Skeletal muscle tissue (tissue), 4 donors: ENCODE measurements around the gene MIER2. TPM values are rescaled to one million over a fixed set of nuclear protein-coding genes. Genes with fewer than 3 reads are reported as not detected.
A peak's percentile ranks its signal among the peaks of the same experiment; 100 is the strongest.

Source experiments
- H3K27ac ChIP-seq: one replicate; pipeline ENCODE4 v1.7.0; 2013; ENCODE audit warnings: mild to moderate bottlenecking, low read depth, low read length, inconsistent platforms
- H3K27me3 ChIP-seq, 3 donors: one replicate each; pipeline ENCODE4 v1.7.0; 2013; ENCODE audit warnings: low read length in 3 of 3; ENCODE audit not compliant: control insufficient read depth in 3 of 3, insufficient read depth in 3 of 3
- H3K36me3 ChIP-seq, 3 donors: one replicate each; pipeline ENCODE4 v1.7.0; 2013; ENCODE audit warnings: low read length in 3 of 3; ENCODE audit not compliant: control insufficient read depth in 3 of 3, insufficient read depth in 3 of 3
- H3K4me1 ChIP-seq, 3 donors: one replicate each; pipeline ENCODE4 v1.7.0; 2013; ENCODE audit warnings: low read length in 3 of 3, mild to moderate bottlenecking in 3 of 3; ENCODE audit not compliant: control insufficient read depth in 3 of 3, insufficient read depth in 3 of 3
- H3K4me3 ChIP-seq, 3 donors: one replicate each; pipeline ENCODE4 v1.7.0; 2013; ENCODE audit warnings: low read length in 3 of 3
- H3K9ac ChIP-seq, 3 donors: one replicate each; pipeline ENCODE4 v1.7.0; 2013; ENCODE audit warnings: low read length in 3 of 3, mild to moderate bottlenecking in 3 of 3, moderate library complexity in 2 of 3, low read depth in 1 of 3
- H3K9me3 ChIP-seq, 3 donors: one replicate each; pipeline ENCODE4 v1.7.0; 2013; ENCODE audit warnings: low read length in 3 of 3; ENCODE audit not compliant: control insufficient read depth in 3 of 3
- total RNA-seq: library from RNA; depleted of rRNA; stranded (reverse); fragments of >200 nt; gene quantifications from one replicate; pipeline ENCODE4 v1.2.3, GENCODE V29; 2014
- donor health status: Osteomylitis.

MIER2 gene
- total RNA-seq, 1 donor from 2014 or later: 3.7 TPM

- Histone ChIP-seq H3K27me3 (no peaks in the 10 kb centered on the region), H3K27ac (no peak overlapping the region), H3K9ac (no peak overlapping the region), H3K9me3 (peaks cover 2 to 3% (median 3%) of the 10 kb centered on the region in 3 donors), H3K36me3 (peaks cover 57 to 73% (median 69%) of the 10 kb centered on the region in 3 donors), H3K4me3 (no peak overlapping the region), H3K4me1 (peaks cover 0 to 2% (median 0%) of the 10 kb centered on the region in 3 donors)
These were observed 19.9 kb downstream of the MIER2 start for GRCh38 chr19:324716-325115.

- Histone ChIP-seq H3K9me3 (no peaks in the 10 kb centered on the region), H3K9ac (no peak overlapping the region), H3K4me3 (no peak overlapping the region), H3K27me3 (no peaks in the 10 kb centered on the region), H3K36me3 (peaks cover 39 to 53% (median 50%) of the 10 kb centered on the region in 3 donors), H3K4me1 (peaks cover 0 to 2% (median 0%) of the 10 kb centered on the region in 3 donors), H3K27ac (no peak overlapping the region)
These were observed 22.0 kb downstream of the MIER2 start for GRCh38 chr19:322616-323015.

GRCh38 chr19:318509-318774 is 26.2 kb downstream of the MIER2 start:
- Histone ChIP-seq H3K4me3 (no peak overlapping the region), H3K36me3 (peaks cover 18 to 43% (median 41%) of the 10 kb centered on the region in 3 donors), H3K9ac (no peak overlapping the region), H3K27me3 (no peaks in the 10 kb centered on the region), H3K9me3 (no peaks in the 10 kb centered on the region), H3K4me1 (peaks cover 0 to 10% (median 0%) of the 10 kb centered on the region in 3 donors), H3K27ac (no peak overlapping the region)

- peak overlapping the region; percentile 51 for H3K27ac ChIP-seq
These were observed 26.7 kb downstream of the MIER2 start for GRCh38 chr19:317710-318508.

GRCh38 chr19:315811-316210 is 28.8 kb downstream of the MIER2 start:
- Histone ChIP-seq H3K27ac (no peak overlapping the region), H3K9ac (no peak overlapping the region), H3K4me3 (no peak overlapping the region), H3K4me1 (peaks cover 0 to 12% (median 0%) of the 10 kb centered on the region in 3 donors), H3K36me3 (peaks cover 22 to 38% (median 30%) of the 10 kb centered on the region in 3 donors), H3K9me3 (no peaks in the 10 kb centered on the region), H3K27me3 (no peaks in the 10 kb centered on the region)

More at GRCh38 chr19:317710-318508, 26.7 kb downstream of the MIER2 start:
- H3K4me3 ChIP-seq: no peak overlapping the region
- H3K27me3 ChIP-seq: no peaks in the 10 kb centered on the region
- no peaks in the 10 kb centered on the region for H3K9me3 ChIP-seq
- H3K36me3 ChIP-seq: peaks cover 17 to 40% (median 36%) of the 10 kb centered on the region in 3 donors
- H3K4me1 ChIP-seq: peaks cover 0 to 12% (median 0%) of the 10 kb centered on the region in 3 donors
- no peak overlapping the region for H3K9ac ChIP-seq

- Histone ChIP-seq H3K27ac (no peak overlapping the region), H3K36me3 (peaks cover 26 to 36% (median 27%) of the 10 kb centered on the region in 3 donors)
These were observed 30.4 kb downstream of the MIER2 start for GRCh38 chr19:313988-314815.

GRCh38 chr19:313169-313987 is 31.2 kb downstream of the MIER2 start:
- H3K9ac ChIP-seq: no peak overlapping the region
- peaks cover 0 to 12% (median 0%) of the 10 kb centered on the region in 3 donors for H3K4me1 ChIP-seq
- no peak overlapping the region for H3K27ac ChIP-seq
- H3K36me3 ChIP-seq: peaks cover 27 to 36% (median 30%) of the 10 kb centered on the region in 3 donors
- no peaks in the 10 kb centered on the region for H3K27me3 ChIP-seq
- no peaks in the 10 kb centered on the region for H3K9me3 ChIP-seq
- H3K4me3 ChIP-seq: no peak overlapping the region

More at GRCh38 chr19:313988-314815, 30.4 kb downstream of the MIER2 start:
- H3K4me1 ChIP-seq: peaks cover 0 to 12% (median 0%) of the 10 kb centered on the region in 3 donors
- no peaks in the 10 kb centered on the region for H3K27me3 ChIP-seq
- no peak overlapping the region for H3K4me3 ChIP-seq
- no peak overlapping the region for H3K9ac ChIP-seq
- H3K9me3 ChIP-seq: no peaks in the 10 kb centered on the region

GRCh38 chr19:311813-312261 is 32.8 kb downstream of the MIER2 start:
- Histone ChIP-seq H3K27me3 (no peaks in the 10 kb centered on the region), H3K9ac (peak overlapping the region in 2 of 3 donors; percentile 23 to 78), H3K4me1 (peaks cover 0 to 12% (median 0%) of the 10 kb centered on the region in 3 donors), H3K4me3 (peak overlapping the region; percentile 52 to 66 (median 63)), H3K36me3 (peaks cover 36 to 51% (median 45%) of the 10 kb centered on the region in 3 donors), H3K9me3 (no peaks in the 10 kb centered on the region), H3K27ac (no peak overlapping the region)

GRCh38 chr19:310781-311496 is 33.7 kb downstream of the MIER2 start:
- peak overlapping the region; percentile 25 for H3K27ac ChIP-seq

More at GRCh38 chr19:310781-311496, 33.7 kb downstream of the MIER2 start:
- Histone ChIP-seq H3K9me3 (no peaks in the 10 kb centered on the region), H3K36me3 (peaks cover 34 to 53% (median 50%) of the 10 kb centered on the region in 3 donors), H3K27me3 (no peaks in the 10 kb centered on the region), H3K4me3 (peak overlapping the region; percentile 52 to 66 (median 63)), H3K9ac (peak overlapping the region; percentile 23 to 78 (median 72)), H3K4me1 (peaks cover 0 to 12% (median 0%) of the 10 kb centered on the region in 3 donors)
